ENCODE measurements around the gene TMEFF2. TPM values are rescaled to one million over a fixed set of nuclear protein-coding genes. Genes with fewer than 3 reads are reported as not detected.

TMEFF2 gene
- total and polyA plus RNA-seq, 2 experiments from 2014 or later, result 1.7 to 2.2 TPM

- TF ChIP-seq ZNF462 (CRISPR knock-in tag; IDR thresholded peaks at IDR 0.05) (no peak), ZNF331 (CRISPR knock-in tag; IDR thresholded peaks at IDR 0.05; ENCODE audit: low read depth) (no peak), STAT1 (IDR thresholded peaks at IDR 0.05; ENCODE audit: unreplicated experiment) (no peak), NANOG (IDR thresholded peaks at IDR 0.05; ENCODE audit: borderline replicate concordance) (no peak)
These were observed 67.8 kb downstream of the TMEFF2 start (continued) for GRCh38 chr2:192126912-192127311.

GRCh38 chr2:192126426-192126825, 68.3 kb downstream of the TMEFF2 start:
- no peak overlapping the region for H3K4me2 ChIP-seq
- ATAC-seq, result no peak
- no peak for TF ChIP-seq STAT1 (IDR thresholded peaks at IDR 0.05; ENCODE audit: unreplicated experiment)
- TF ChIP-seq POLR2AphosphoS5 (IDR thresholded peaks at IDR 0.05; ENCODE audit: low read depth), result no peak
- TF ChIP-seq REST (IDR thresholded peaks at IDR 0.05; ENCODE audit: unreplicated experiment), result no peak
- no peak for TF ChIP-seq ETS1 (IDR thresholded peaks at IDR 0.05)

More at GRCh38 chr2:192126426-192126825, 68.3 kb downstream of the TMEFF2 start:
- Mint-ChIP-seq H3K4me3 (no peak overlapping the region), H3K4me1 (peaks cover 22% of the 10 kb centered on the region), H3K27me3 (ENCODE audit: insufficient read depth, low read depth, poor library complexity) (peaks cover 1% of the 10 kb centered on the region), H3K9me3 (no peaks in the 10 kb centered on the region), H3K27ac (no peak overlapping the region), H3K36me3 (ENCODE audit: low read depth) (no peaks in the 10 kb centered on the region)
- Histone ChIP-seq H3K36me3 (ENCODE audit: insufficient read depth) (no peaks in the 10 kb centered on the region), H3K27ac (ENCODE audit: low read depth) (no peak overlapping the region), H3K4me1 (ENCODE audit: insufficient read depth) (peaks cover 24% of the 10 kb centered on the region), H3F3A (replicated peaks; ENCODE audit: low read depth) (no peaks in the 10 kb centered on the region), H2AFZ (no peak overlapping the region), H4K20me1 (replicated peaks; ENCODE audit: insufficient read depth) (no peaks in the 10 kb centered on the region), H3K79me2 (replicated peaks; ENCODE audit: insufficient read depth) (no peaks in the 10 kb centered on the region), H3K27me3 (ENCODE audit: insufficient read depth) (no peaks in the 10 kb centered on the region), H3K4me3 (no peak overlapping the region), H3K9me2 (ENCODE audit: insufficient read depth) (no peaks in the 10 kb centered on the region)
- DNase-seq (ENCODE audit: low spot score), result no peak
